Measurements from ENCODE around the gene SAV1. TPM values are rescaled to one million over a fixed set of nuclear protein-coding genes. Genes with fewer than 3 reads are reported as not detected.
"Not testable (repeated sequence)": the region's sequence is repeated elsewhere in the genome, so short reads cannot be mapped to it uniquely, and the experiment has no call there.

The SAV1 gene
- total RNA-seq, 3 donors from 2014 or later: 56.0 to 77.0 (median 76.0) TPM

- H3K4me3 ChIP-seq: peak overlapping the region; percentile 84 to 96 (median 89)
- peak overlapping the region; percentile 99 for H3K27ac ChIP-seq
- no peaks in the 10 kb centered on the region for H3K27me3 ChIP-seq
- intact Hi-C loops (cut with DNase I; ENCODE audit: low total_unique reads): no loop called here
- TF ChIP-seq POLR2A (IDR thresholded peaks at IDR 0.05) (peak; percentile 63), POLR2AphosphoS5 (IDR thresholded peaks at IDR 0.05) (peak in 1 of 3 donors; percentile 84), CTCF (IDR thresholded peaks at IDR 0.05) (peak in 1 of 3 donors; percentile 27)
- no peaks in the 10 kb centered on the region for H3K9me3 ChIP-seq
- H3K4me1 ChIP-seq: peaks cover 0 to 10% of the 10 kb centered on the region in 2 donors
- DNase-seq (ENCODE audit: low spot score in 2 of 2): peak in 1 of 2 donors; percentile 62
- no peaks in the 10 kb centered on the region for H3K36me3 ChIP-seq
These were observed 1.1 kb downstream of the SAV1 start for GRCh38 chr14:50666772-50667683.

GRCh38 chr14:50665300-50665699 lies 2.8 kb downstream of the SAV1 start:
- intact Hi-C loops (cut with DNase I; ENCODE audit: low total_unique reads); DNase-seq (ENCODE audit: low spot score in 2 of 2): not testable (repeated sequence)
- H3K4me3 ChIP-seq: peak overlapping the region; percentile 84 to 96 (median 89)

GRCh38 chr14:50664579-50664978 lies 3.5 kb downstream of the SAV1 start:
- intact Hi-C loops (cut with DNase I; ENCODE audit: low total_unique reads); DNase-seq (ENCODE audit: low spot score in 2 of 2); H3K27me3 ChIP-seq; H3K36me3 ChIP-seq; H3K9me3 ChIP-seq: not testable (repeated sequence)
- H3K27ac ChIP-seq: peak overlapping the region in 1 of 2 donors; percentile 13
- H3K4me3 ChIP-seq: peak overlapping the region in 1 of 3 donors; percentile 45
- H3K4me1 ChIP-seq: peaks cover 6 to 15% of the 10 kb centered on the region in 2 donors

More at GRCh38 chr14:50665300-50665699, 2.8 kb downstream of the SAV1 start:
- not testable (repeated sequence) for H3K36me3 ChIP-seq, H3K27me3 ChIP-seq, H3K9me3 ChIP-seq, H3K4me1 ChIP-seq
- H3K27ac ChIP-seq: peak overlapping the region; percentile 28 to 99

- Histone ChIP-seq H3K4me1 (peaks cover 6 to 26% of the 10 kb centered on the region in 2 donors), H3K27me3 (no peaks in the 10 kb centered on the region), H3K27ac (peak overlapping the region; percentile 62 to 70), H3K4me3 (peak overlapping the region in 1 of 3 donors; percentile 15), H3K36me3 (no peaks in the 10 kb centered on the region), H3K9me3 (no peaks in the 10 kb centered on the region)
- intact Hi-C loops (cut with DNase I; ENCODE audit: low total_unique reads): no loop called here
- peak; percentile 64 to 70 for DNase-seq (ENCODE audit: low spot score in 2 of 2)
- TF ChIP-seq CTCF (IDR thresholded peaks at IDR 0.05) (no peak), POLR2AphosphoS5 (IDR thresholded peaks at IDR 0.05) (peak in 1 of 3 donors; percentile 17)
These were observed 8.7 kb downstream of the SAV1 start for GRCh38 chr14:50659327-50659974.

- DNase-seq (ENCODE audit: low spot score in 2 of 2): no peak
- Histone ChIP-seq H3K36me3 (no peaks in the 10 kb centered on the region), H3K27me3 (no peaks in the 10 kb centered on the region), H3K4me3 (peak overlapping the region in 2 of 3 donors; percentile 5 to 17), H3K4me1 (peaks cover 6 to 27% of the 10 kb centered on the region in 2 donors), H3K27ac (peak overlapping the region; percentile 70 to 72), H3K9me3 (no peaks in the 10 kb centered on the region)
- intact Hi-C loops (cut with DNase I; ENCODE audit: low total_unique reads): no loop called here
- no peak for TF ChIP-seq CTCF (IDR thresholded peaks at IDR 0.05)
- TF ChIP-seq POLR2A (IDR thresholded peaks at IDR 0.05): no peak
- no peak for TF ChIP-seq POLR2AphosphoS5 (IDR thresholded peaks at IDR 0.05)
These were observed 9.9 kb downstream of the SAV1 start for GRCh38 chr14:50658203-50658602.

- no peaks in the 10 kb centered on the region for H3K9me3 ChIP-seq
- TF ChIP-seq CTCF (IDR thresholded peaks at IDR 0.05) (no peak), POLR2AphosphoS5 (IDR thresholded peaks at IDR 0.05) (no peak), POLR2A (IDR thresholded peaks at IDR 0.05) (no peak)
- no peak for DNase-seq (ENCODE audit: low spot score in 2 of 2)
- H3K4me3 ChIP-seq: peak overlapping the region in 2 of 3 donors; percentile 5 to 17
- H3K27ac ChIP-seq: peak overlapping the region; percentile 70 to 72
- peaks cover 6 to 27% of the 10 kb centered on the region in 2 donors for H3K4me1 ChIP-seq
- H3K36me3 ChIP-seq: no peaks in the 10 kb centered on the region
- no peaks in the 10 kb centered on the region for H3K27me3 ChIP-seq
- intact Hi-C loops (cut with DNase I; ENCODE audit: low total_unique reads): no loop called here
These were observed 10.4 kb downstream of the SAV1 start for GRCh38 chr14:50657753-50658152.
